HEK293 (cell line): ENCODE results near the gene TMEM128.

Experiments
- CTCF ChIA-PET: fragments of 350-600 bp; formaldehyde crosslinking; extraction: SDS; loops from one replicate; lab custom pipeline; 2021; ENCODE audit warnings: antibody characterized with exemption; lab: Yijun Ruan, JAX
- POLR2A ChIA-PET: fragments of 300-600 bp; formaldehyde crosslinking; extraction: SDS; loops from one replicate; lab custom pipeline; 2020; ENCODE audit warnings: antibody characterized with exemption, inconsistent platforms; lab: Yijun Ruan, JAX
- H3K27ac ChIP-seq: fragments of 200-500 bp; sonication (Bioruptor generic); 2 replicates; pipeline ENCODE4 v1.5.1; 2014; ENCODE audit warnings: low read depth, low read length, control low read depth, inconsistent platforms; ENCODE audit errors: extremely low read depth
- H3K36me3 ChIP-seq, 2 experiments: fragments of 200-500 bp in 1 of 2; sonication (Bioruptor generic) in 1 of 2; 1 replicate in 1 of 2; 2 replicates in 1 of 2; pipeline ENCODE4 v1.5.1; 2014 to 2017; ENCODE audit warnings: inconsistent platforms in 2 of 2, low read length in 2 of 2; ENCODE audit not compliant: control insufficient read depth in 2 of 2, insufficient read depth in 1 of 2
- H3K4me1 ChIP-seq: fragments of 200-500 bp; sonication (Bioruptor generic); 2 replicates; pipeline ENCODE4 v1.5.1; 2014; ENCODE audit warnings: mild to moderate bottlenecking, low read length, inconsistent platforms; ENCODE audit not compliant: control insufficient read depth, insufficient read depth
- H3K4me3 ChIP-seq: 2 replicates; pipeline ENCODE4 v1.5.1; 2011; ENCODE audit warnings: low read depth, mild to moderate bottlenecking, control low read depth, low read length, moderate library complexity
- H3K9me3 ChIP-seq: fragments of 200-500 bp; sonication (Bioruptor generic); 2 replicates; pipeline ENCODE4 v1.5.1; 2014; ENCODE audit warnings: low read depth, low read length, inconsistent platforms; ENCODE audit not compliant: control insufficient read depth, insufficient read depth
- EGR2 ChIP-seq: fragments of 450-650 bp; formaldehyde crosslinking; IDR thresholded peaks from 2 replicates; pipeline ENCODE4 v1.5.1; 2016; ENCODE audit warnings: low read depth, missing biosample characterization, missing genetic modification characterization
- KLF9 ChIP-seq: fragments of 450-650 bp; formaldehyde crosslinking; IDR thresholded peaks from 2 replicates; pipeline ENCODE4 v1.5.1; 2016; ENCODE audit warnings: missing biosample characterization, missing genetic modification characterization, low read depth
- PRDM1 ChIP-seq: fragments of 450-650 bp; formaldehyde crosslinking; IDR thresholded peaks from 2 replicates; pipeline ENCODE4; 2016; ENCODE audit warnings: missing biosample characterization, missing genetic modification characterization
- PRDM2 ChIP-seq: fragments of 450-650 bp; formaldehyde crosslinking; IDR thresholded peaks from 2 replicates; pipeline ENCODE4 v1.5.1; 2016; ENCODE audit warnings: missing biosample characterization, missing genetic modification characterization, borderline replicate concordance
- ZBTB1 ChIP-seq: fragments of 450-650 bp; formaldehyde crosslinking; IDR thresholded peaks from 2 replicates; pipeline ENCODE4 v1.5.1; 2016; ENCODE audit warnings: missing biosample characterization, missing genetic modification characterization
- ZBTB6 ChIP-seq: fragments of 450-650 bp; formaldehyde crosslinking; IDR thresholded peaks from 2 replicates; pipeline ENCODE4 v1.5.1; 2017; ENCODE audit warnings: missing biosample characterization, missing genetic modification characterization
- ZFP3 ChIP-seq: fragments of 450-650 bp; formaldehyde crosslinking; IDR thresholded peaks from 2 replicates; pipeline ENCODE4 v1.5.1; 2016; ENCODE audit warnings: low read depth, missing biosample characterization, missing genetic modification characterization
- ZFP37 ChIP-seq: fragments of 450-650 bp; formaldehyde crosslinking; IDR thresholded peaks from 2 replicates; pipeline ENCODE4 v1.5.1; 2016; ENCODE audit warnings: missing biosample characterization, missing genetic modification characterization
- ZNF10 ChIP-seq: fragments of 450-650 bp; formaldehyde crosslinking; IDR thresholded peaks from 2 replicates; pipeline ENCODE4 v1.5.1; 2017; ENCODE audit warnings: missing biosample characterization, missing genetic modification characterization
- ZNF174 ChIP-seq: fragments of 450-650 bp; formaldehyde crosslinking; IDR thresholded peaks from 2 replicates; pipeline ENCODE4 v1.5.0; 2017; ENCODE audit warnings: missing biosample characterization, mild to moderate bottlenecking, missing genetic modification characterization
- ZNF19 ChIP-seq: fragments of 450-650 bp; formaldehyde crosslinking; IDR thresholded peaks from 2 replicates; pipeline ENCODE4; 2016; ENCODE audit warnings: missing biosample characterization, missing genetic modification characterization, low read depth
- ZNF214 ChIP-seq: fragments of 450-650 bp; formaldehyde crosslinking; IDR thresholded peaks from 2 replicates; pipeline ENCODE4 v1.5.1; 2017; ENCODE audit warnings: missing biosample characterization, mild to moderate bottlenecking, missing genetic modification characterization, borderline replicate concordance
- ZNF248 ChIP-seq: fragments of 450-650 bp; formaldehyde crosslinking; IDR thresholded peaks from 2 replicates; pipeline ENCODE4 v1.5.1; 2017; ENCODE audit warnings: missing biosample characterization, missing genetic modification characterization
- ZNF302 ChIP-seq: fragments of 450-650 bp; formaldehyde crosslinking; IDR thresholded peaks from 2 replicates; pipeline ENCODE4 v1.5.1; 2016; ENCODE audit warnings: missing biosample characterization, missing genetic modification characterization, low read depth
- ZNF341 ChIP-seq: fragments of 450-650 bp; formaldehyde crosslinking; IDR thresholded peaks from 2 replicates; pipeline ENCODE4; 2016; ENCODE audit warnings: low read depth, missing biosample characterization, missing genetic modification characterization
- ZNF423 ChIP-seq: fragments of 450-650 bp; formaldehyde crosslinking; IDR thresholded peaks from 2 replicates; pipeline ENCODE4 v1.5.1; 2016; ENCODE audit warnings: missing biosample characterization, missing genetic modification characterization
- ZNF488 ChIP-seq: fragments of 450-650 bp; formaldehyde crosslinking; IDR thresholded peaks from 2 replicates; pipeline ENCODE4 v1.5.1; 2016; ENCODE audit warnings: missing biosample characterization, missing genetic modification characterization
- ZNF530 ChIP-seq: fragments of 450-650 bp; formaldehyde crosslinking; IDR thresholded peaks from 2 replicates; pipeline ENCODE4 v1.5.1; 2016; ENCODE audit warnings: low read depth, missing biosample characterization, missing genetic modification characterization
- ZNF677 ChIP-seq: fragments of 450-650 bp; IDR thresholded peaks from 2 replicates; pipeline ENCODE4 v1.5.0; 2018; ENCODE audit warnings: missing biosample characterization, mild to moderate bottlenecking, missing genetic modification characterization, moderate library complexity
- ZNF707 ChIP-seq: fragments of 450-650 bp; formaldehyde crosslinking; IDR thresholded peaks from 2 replicates; pipeline ENCODE4 v1.5.1; 2016; ENCODE audit warnings: missing biosample characterization, missing genetic modification characterization
- ZNF837 ChIP-seq: fragments of 450-650 bp; formaldehyde crosslinking; IDR thresholded peaks from 2 replicates; pipeline ENCODE4 v1.5.1; 2016; ENCODE audit warnings: missing biosample characterization, missing genetic modification characterization

Gene TMEM128

GRCh38 chr4:4228356-4228668 lies 19.7 kb downstream of the TMEM128 start:
- Histone ChIP-seq H3K4me3 (no peak overlapping the region), H3K36me3 (no peaks in the 10 kb centered on the region), H3K4me1 (no peaks in the 10 kb centered on the region), H3K9me3 (no peaks in the 10 kb centered on the region), H3K27ac (no peak overlapping the region)
- POLR2A ChIA-PET: interaction anchor here (0.6 kb wide), 1 partner anchor 22 kb away, joined by 3 read pairs; no protein-coding TSS in a partner anchor
- TF ChIP-seq PRDM2 (tag by site-specific recombination): no peak
- no peak for TF ChIP-seq ZNF302 (tag by site-specific recombination)
- TF ChIP-seq ZNF837 (tag by site-specific recombination): no peak
- no peak for TF ChIP-seq ZBTB6 (tag by site-specific recombination)
- no peak for TF ChIP-seq KLF9 (tag by site-specific recombination)
- no peak for TF ChIP-seq ZNF174
- no peak for TF ChIP-seq ZNF677 (tag by site-specific recombination)
- no peak for TF ChIP-seq ZNF10 (tag by site-specific recombination)
- no peak for TF ChIP-seq ZNF19 (tag by site-specific recombination)
- TF ChIP-seq ZFP3 (tag by site-specific recombination): no peak
- no peak for TF ChIP-seq ZNF214 (tag by site-specific recombination)
- TF ChIP-seq ZNF707 (tag by site-specific recombination): no peak
- no peak for TF ChIP-seq ZNF488 (tag by site-specific recombination)
- TF ChIP-seq ZNF423: no peak
- TF ChIP-seq EGR2 (tag by site-specific recombination): no peak
- CTCF ChIA-PET: no interaction called here

- CTCF ChIA-PET: interaction anchor here (0.6 kb wide), 1 partner anchor 24 kb away, joined by 3 read pairs; no protein-coding TSS in a partner anchor
- Histone ChIP-seq H3K36me3 (no peaks in the 10 kb centered on the region), H3K27ac (no peak overlapping the region), H3K4me1 (no peaks in the 10 kb centered on the region), H3K4me3 (no peak overlapping the region), H3K9me3 (no peaks in the 10 kb centered on the region)
- POLR2A ChIA-PET: interaction anchor here (0.6 kb wide), 1 partner anchor 23 kb away, joined by 3 read pairs; no protein-coding TSS in a partner anchor
- TF ChIP-seq PRDM1: no peak
- TF ChIP-seq ZBTB1 (tag by site-specific recombination): no peak
- no peak for TF ChIP-seq ZNF530 (tag by site-specific recombination)
- TF ChIP-seq ZFP37 (tag by site-specific recombination): no peak
- TF ChIP-seq ZNF341 (tag by site-specific recombination): no peak
- TF ChIP-seq ZNF248 (tag by site-specific recombination): no peak
- no peak for TF ChIP-seq PRDM2 (tag by site-specific recombination)
These were observed 20.3 kb downstream of the TMEM128 start for GRCh38 chr4:4227510-4228355.
